Medulla oblongata (tissue), 1 donor: ENCODE measurements around the gene PHACTR1.

Source experiments
- DNase-seq: peaks from one replicate; pipeline ENCODE4 v3.0.0-alpha.2; 2015; ENCODE audit errors: extremely low spot score

The PHACTR1 gene

GRCh38 chr6:13026557-13026956, 310.0 kb downstream of the PHACTR1 start:
- DNase-seq: no peak

- DNase-seq: no peak
Measured at GRCh38 chr6:13027207-13027606, 310.6 kb downstream of the PHACTR1 start.

GRCh38 chr6:13030396-13030795, 313.8 kb downstream of the PHACTR1 start:
- no peak for DNase-seq

- no peak for DNase-seq
Measured at GRCh38 chr6:13032566-13032965, 316.0 kb downstream of the PHACTR1 start.

GRCh38 chr6:13033145-13033544, 316.6 kb downstream of the PHACTR1 start:
- no peak for DNase-seq

GRCh38 chr6:13034316-13034715, 317.7 kb downstream of the PHACTR1 start:
- no peak for DNase-seq

- no peak for DNase-seq
Measured at GRCh38 chr6:13035606-13036005, 319.0 kb downstream of the PHACTR1 start.

- DNase-seq: no peak
Measured at GRCh38 chr6:13038315-13038714, 321.7 kb downstream of the PHACTR1 start.

- no peak for DNase-seq
Measured at GRCh38 chr6:13038741-13039190, 322.2 kb downstream of the PHACTR1 start.

GRCh38 chr6:13044390-13044789, 327.8 kb downstream of the PHACTR1 start:
- DNase-seq: no peak

GRCh38 chr6:13044896-13045295, 328.3 kb downstream of the PHACTR1 start:
- no peak for DNase-seq

GRCh38 chr6:13045676-13046075, 329.1 kb downstream of the PHACTR1 start:
- no peak for DNase-seq

GRCh38 chr6:13046084-13046483, 329.5 kb downstream of the PHACTR1 start:
- no peak for DNase-seq

GRCh38 chr6:13048113-13048512, 331.5 kb downstream of the PHACTR1 start:
- DNase-seq: no peak

GRCh38 chr6:13049666-13050254, 333.2 kb downstream of the PHACTR1 start:
- no peak for DNase-seq

GRCh38 chr6:13053006-13053461, 336.5 kb downstream of the PHACTR1 start:
- DNase-seq: no peak

- no peak for DNase-seq
Measured at GRCh38 chr6:13058051-13058450, 341.5 kb downstream of the PHACTR1 start.

GRCh38 chr6:13059026-13059425, 342.5 kb downstream of the PHACTR1 start:
- no peak for DNase-seq

GRCh38 chr6:13063300-13063918, 346.8 kb downstream of the PHACTR1 start:
- DNase-seq: no peak

- no peak for DNase-seq
Measured at GRCh38 chr6:13065581-13065980, 349.0 kb downstream of the PHACTR1 start.

GRCh38 chr6:13066050-13066449, 349.5 kb downstream of the PHACTR1 start:
- no peak for DNase-seq

GRCh38 chr6:13066820-13067219, 350.3 kb downstream of the PHACTR1 start:
- DNase-seq: no peak

GRCh38 chr6:13068586-13069210, 352.1 kb downstream of the PHACTR1 start:
- peak; percentile 9 for DNase-seq
